ENCODE results near the gene TMPRSS3.

Gene TMPRSS3

GRCh38 chr21:42406201-42406621, 10.4 kb upstream of the TMPRSS3 start:
- DNase-seq, result no peak

GRCh38 chr21:42405064-42406013, 9.5 kb upstream of the TMPRSS3 start:
- no peak for DNase-seq

- no peak for DNase-seq
These were observed 8.7 kb upstream of the TMPRSS3 start for GRCh38 chr21:42404539-42404938.

- DNase-seq, result no peak
These were observed 7.9 kb upstream of the TMPRSS3 start, which contains the start of gene UBASH3A for GRCh38 chr21:42403611-42404231. TSS of gene UBASH3A (plus strand) at chr21:42403902. CDS start at chr21:42403946, 44 bp downstream.

GRCh38 chr21:42401820-42402251, 6.0 kb upstream of the TMPRSS3 start:
- no peak for DNase-seq

- DNase-seq, result no peak
These were observed 5.3 kb upstream of the TMPRSS3 start for GRCh38 chr21:42401154-42401553.

- no peak for DNase-seq
These were observed 4.7 kb upstream of the TMPRSS3 start for GRCh38 chr21:42400525-42400924.

- no peak for DNase-seq
These were observed 2.7 kb upstream of the TMPRSS3 start for GRCh38 chr21:42398436-42399028.

GRCh38 chr21:42397746-42398394, 2.0 kb upstream of the TMPRSS3 start:
- no peak for DNase-seq

GRCh38 chr21:42396799-42397745, 1.2 kb upstream of the TMPRSS3 start:
- no peak for DNase-seq

- DNase-seq, result no peak
These were observed 550 bp downstream of the TMPRSS3 start for GRCh38 chr21:42395302-42395701.

- DNase-seq, result no peak
These were observed 2.4 kb downstream of the TMPRSS3 start for GRCh38 chr21:42393443-42393950.

GRCh38 chr21:42392731-42393442, 3.0 kb downstream of the TMPRSS3 start:
- no peak for DNase-seq

GRCh38 chr21:42391297-42391696, 4.6 kb downstream of the TMPRSS3 start:
- DNase-seq, result no peak

GRCh38 chr21:42390696-42391095, 5.2 kb downstream of the TMPRSS3 start:
- no peak for DNase-seq

GRCh38 chr21:42390193-42390592, 5.7 kb downstream of the TMPRSS3 start:
- DNase-seq, result no peak

- DNase-seq, result peak; percentile 96
These were observed 6.4 kb downstream of the TMPRSS3 start for GRCh38 chr21:42389449-42389835.

- DNase-seq, result no peak
These were observed 7.0 kb downstream of the TMPRSS3 start for GRCh38 chr21:42388740-42389448.

- peak; percentile 2 for DNase-seq
These were observed 8.0 kb downstream of the TMPRSS3 start for GRCh38 chr21:42387843-42388340.

- no peak for DNase-seq
These were observed 8.7 kb downstream of the TMPRSS3 start for GRCh38 chr21:42387164-42387563.
